ENCODE measurements around the gene OR52H1. TPM values are rescaled to one million over a fixed set of nuclear protein-coding genes. Genes with fewer than 3 reads are reported as not detected.
"Not testable (repeated sequence)": the region's sequence is repeated elsewhere in the genome, so short reads cannot be mapped to it uniquely, and the experiment has no call there.

OR52H1 gene
- total and polyA plus RNA-seq, 10 of the 15 experiments (the other 5 are each of a cell fraction or from before 2014, with no cell fraction given) = 0.06 to 0.40 (median 0.23) TPM; not detected in 4

DNA sequence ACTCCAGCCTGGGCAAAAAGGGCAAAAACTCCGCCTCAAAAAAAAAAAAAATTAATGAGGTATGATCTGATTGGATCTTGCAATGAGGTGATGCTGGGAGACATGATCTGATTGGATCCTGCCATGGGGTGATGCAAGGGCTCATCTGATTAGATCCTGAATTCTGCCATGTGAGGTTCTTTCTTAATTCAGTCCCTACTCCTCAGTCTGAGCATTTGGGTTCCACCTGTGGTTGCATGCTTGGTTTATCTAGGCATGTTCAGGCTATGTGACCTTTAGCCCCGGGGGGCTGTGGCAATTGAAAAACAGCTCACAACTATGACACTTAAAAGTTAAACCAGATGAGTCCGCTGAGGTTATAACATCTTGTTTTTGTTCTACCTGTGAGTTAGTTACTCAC is 43.3 kb upstream of the OR52H1 start:
- Histone ChIP-seq H2AFZ (ENCODE audit: control insufficient read depth, low read depth, low read length) (no peak overlapping the region), H3K4me2 (ENCODE audit: control insufficient read depth, insufficient read depth) (no peak overlapping the region), H3K9me3 (replicated peaks; ENCODE audit: control insufficient read depth, insufficient read depth, low read length) (no peaks in the 10 kb centered on the region), H4K20me1 (ENCODE audit: control insufficient read depth, insufficient read depth) (no peaks in the 10 kb centered on the region), H3K36me3 (ENCODE audit: control insufficient read depth in 2 of 2, insufficient read depth in 2 of 2, low read length in 1 of 2) (no peaks in the 10 kb centered on the region), H3K4me3 (no peak overlapping the region), H3K27ac (ENCODE audit: control insufficient read depth, insufficient read depth) (no peak overlapping the region), H3K27me3 (replicated peaks in 1 of 2; ENCODE audit: control insufficient read depth in 2 of 2, insufficient read depth in 2 of 2, low read length in 1 of 2) (no peaks in the 10 kb centered on the region), H3K4me1 (ENCODE audit: control insufficient read depth, insufficient read depth, low read length) (no peaks in the 10 kb centered on the region), H3K9ac (ENCODE audit: control insufficient read depth, insufficient read depth, low read length) (no peak overlapping the region), H3K79me2 (ENCODE audit: control insufficient read depth, insufficient read depth, low read length) (no peaks in the 10 kb centered on the region)
- TF ChIP-seq POLR2AphosphoS2 (IDR thresholded peaks at IDR 0.05; ENCODE audit: low read depth, low read length) = no peak
- no peak for TF ChIP-seq RELA (IDR thresholded peaks at IDR 0.05; ENCODE audit: borderline replicate concordance, partially characterized antibody)
- TF ChIP-seq ZNF217 (IDR thresholded peaks at IDR 0.05) = no peak
- TF ChIP-seq IKZF2 (IDR thresholded peaks at IDR 0.05) = no peak
- TF ChIP-seq ASH2L (IDR thresholded peaks at IDR 0.05; ENCODE audit: borderline replicate concordance, low read depth) = no peak
- ChIA-PET POLR2A (no interaction called here), SMC1A (ENCODE audit: uncharacterized antibody, unreplicated experiment) (interaction anchor here (0.9 to 1.4 kb wide), 2 partner anchors 57 to 125 kb away, joined by 3 read pairs; no protein-coding TSS in a partner anchor), RAD21 (ENCODE audit: unreplicated experiment) (interaction anchor here (1.0 kb wide), 1 partner anchor 300 kb away, joined by 3 read pairs; no protein-coding TSS in a partner anchor), CTCF (interaction anchor here (1.0 to 1.5 kb wide), 4 partner anchors 10 to 216 kb away, joined by 3 to 4 read pairs (median 4); no protein-coding TSS in a partner anchor)
- ATAC-seq = no peak
- no peak for DNase-seq (ENCODE audit: low read depth, low spot score)
- WGBS (ENCODE audit: insufficient coverage, insufficient replicate concordance, low lambda C conversion rate, missing lambda C conversion rate) = 48% methylated on average over 3 of the region's 3 CpGs
- intact Hi-C loops (cut with micrococcal nuclease; ENCODE audit: unreplicated experiment) (no loop called here), in situ Hi-C loops (cut with MboI) (no loop called here)
- FAIRE-seq = no peak
- no TSS peak for BruUV-seq (replicated peaks)

DNA sequence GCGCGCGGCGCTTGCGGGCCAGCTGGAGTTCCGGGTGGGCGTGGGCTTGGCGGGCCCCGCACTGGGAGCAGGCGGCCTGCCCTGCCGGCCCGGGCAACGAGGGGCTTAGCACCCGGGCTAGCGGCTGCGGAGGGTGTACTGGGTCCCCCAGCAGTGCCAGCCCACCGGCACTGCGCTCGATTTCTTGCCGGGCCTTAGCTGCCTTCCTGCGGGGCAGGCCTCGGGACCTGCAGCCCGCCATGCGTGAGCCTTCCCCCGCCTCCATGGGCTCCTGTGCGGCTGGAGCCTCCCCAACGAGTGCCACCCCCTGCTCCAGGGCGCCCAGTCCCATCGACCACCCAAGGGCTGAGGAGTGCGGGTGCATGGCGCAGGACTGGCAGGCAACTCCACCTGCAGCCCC is 41.6 kb upstream of the OR52H1 start:
- intact Hi-C loops (cut with micrococcal nuclease; ENCODE audit: unreplicated experiment) = not testable (repeated sequence)

GRCh38 chr11:5584458-5584857 is 36.1 kb upstream of the OR52H1 start:
- in situ Hi-C loops (cut with MboI); BruUV-seq (replicated peaks): not testable (repeated sequence)

More for the DNA sequence above, 41.6 kb upstream of the OR52H1 start:
- H3K9me3 ChIP-seq (replicated peaks; ENCODE audit: control insufficient read depth, insufficient read depth, low read length); POLR2A ChIA-PET; H3K4me2 ChIP-seq (ENCODE audit: control insufficient read depth, insufficient read depth); CTCF ChIA-PET; ATAC-seq; FAIRE-seq; H3K27me3 ChIP-seq (replicated peaks in 1 of 2; ENCODE audit: control insufficient read depth in 2 of 2, insufficient read depth in 2 of 2, low read length in 1 of 2); RAD21 ChIA-PET (ENCODE audit: unreplicated experiment); H3K4me1 ChIP-seq (ENCODE audit: control insufficient read depth, insufficient read depth, low read length); H3K36me3 ChIP-seq (ENCODE audit: control insufficient read depth in 2 of 2, insufficient read depth in 2 of 2, low read length in 1 of 2); SMC1A ChIA-PET (ENCODE audit: uncharacterized antibody, unreplicated experiment); H3K4me3 ChIP-seq; H4K20me1 ChIP-seq (ENCODE audit: control insufficient read depth, insufficient read depth); H3K27ac ChIP-seq (ENCODE audit: control insufficient read depth, insufficient read depth); BruUV-seq (replicated peaks); H3K9ac ChIP-seq (ENCODE audit: control insufficient read depth, insufficient read depth, low read length); in situ Hi-C loops (cut with MboI); H2AFZ ChIP-seq (ENCODE audit: control insufficient read depth, low read depth, low read length); H3K79me2 ChIP-seq (ENCODE audit: control insufficient read depth, insufficient read depth, low read length); DNase-seq (ENCODE audit: low read depth, low spot score): not testable (repeated sequence)
- 91% methylated on average over 20 of the region's 31 CpGs for WGBS (ENCODE audit: insufficient coverage, insufficient replicate concordance, low lambda C conversion rate, missing lambda C conversion rate)

More at GRCh38 chr11:5584458-5584857, 36.1 kb upstream of the OR52H1 start:
- SMC1A ChIA-PET (ENCODE audit: uncharacterized antibody, unreplicated experiment); H3K4me3 ChIP-seq; RAD21 ChIA-PET (ENCODE audit: unreplicated experiment); H3K27ac ChIP-seq (ENCODE audit: control insufficient read depth, insufficient read depth); H2AFZ ChIP-seq (ENCODE audit: control insufficient read depth, low read depth, low read length); CTCF ChIA-PET; H3K36me3 ChIP-seq (ENCODE audit: control insufficient read depth in 2 of 2, insufficient read depth in 2 of 2, low read length in 1 of 2); H3K9ac ChIP-seq (ENCODE audit: control insufficient read depth, insufficient read depth, low read length); DNase-seq (ENCODE audit: low read depth, low spot score); ATAC-seq; H3K4me1 ChIP-seq (ENCODE audit: control insufficient read depth, insufficient read depth, low read length); H3K4me2 ChIP-seq (ENCODE audit: control insufficient read depth, insufficient read depth); FAIRE-seq; H3K27me3 ChIP-seq (replicated peaks in 1 of 2; ENCODE audit: control insufficient read depth in 2 of 2, insufficient read depth in 2 of 2, low read length in 1 of 2); intact Hi-C loops (cut with micrococcal nuclease; ENCODE audit: unreplicated experiment); H3K79me2 ChIP-seq (ENCODE audit: control insufficient read depth, insufficient read depth, low read length); POLR2A ChIA-PET; H4K20me1 ChIP-seq (ENCODE audit: control insufficient read depth, insufficient read depth); H3K9me3 ChIP-seq (replicated peaks; ENCODE audit: control insufficient read depth, insufficient read depth, low read length): not testable (repeated sequence)
- 43% methylated on average over 5 of the region's 5 CpGs for WGBS (ENCODE audit: insufficient coverage, insufficient replicate concordance, low lambda C conversion rate, missing lambda C conversion rate)
